AG04449 (cell line): ENCODE results near the gene AP5B1.
"Not testable (repeated sequence)": the region's sequence is repeated elsewhere in the genome, so short reads cannot be mapped to it uniquely, and the experiment has no call there.

ENCODE experiments used
- CTCF ChIA-PET: fragments of 350-600 bp; formaldehyde crosslinking; extraction: SDS; loops from one replicate; lab custom pipeline; 2021; ENCODE audit warnings: antibody characterized with exemption; lab: Yijun Ruan, JAX
- POLR2A ChIA-PET: fragments of 400-600, 350-600 bp; formaldehyde crosslinking; extraction: SDS; loops from one replicate; lab custom pipeline; 2020; ENCODE audit warnings: antibody characterized with exemption, inconsistent platforms; lab: Yijun Ruan, JAX
- DNase-seq: peaks from one replicate; pipeline ENCODE4 v3.0.0-alpha.2; 2010; ENCODE audit warnings: low read depth, low spot score
- H3K4me3 ChIP-seq: 2 replicates; pipeline ENCODE4 v1.5.1; 2011; ENCODE audit warnings: low read depth, mild to moderate bottlenecking, control low read depth, low read length
- CTCF ChIP-seq: IDR thresholded peaks from one replicate; pipeline ENCODE4 v1.5.1; 2011; ENCODE audit warnings: mild to moderate bottlenecking, moderate library complexity, low read length, control low read depth, inconsistent platforms; ENCODE audit not compliant: insufficient read depth; ENCODE audit errors: missing control alignments

AP5B1 gene

GRCh38 chr11:65773784-65774411 lies 6.9 kb downstream of the AP5B1 start:
- no peak for TF ChIP-seq CTCF
- no peak for DNase-seq
- ChIA-PET POLR2A (no interaction called here), CTCF (interaction anchor here (1.0 to 3.4 kb wide), 7 partner anchors 10 to 215 kb away, joined by 3 to 11 read pairs (median 4); no protein-coding TSS in a partner anchor)
- H3K4me3 ChIP-seq, result no peak overlapping the region

- H3K4me3 ChIP-seq, result no peak overlapping the region
- CTCF ChIA-PET, result interaction anchor here (0.9 to 4.1 kb wide), 13 partner anchors 8 to 251 kb away, joined by 3 to 76 read pairs (median 9); partner anchors contain the start of genes AP5B1, FIBP, KAT5 and RNASEH2C
- no peak for DNase-seq
- POLR2A ChIA-PET, result no interaction called here
- TF ChIP-seq CTCF, result no peak
Measured at GRCh38 chr11:65771589-65772112, 9.1 kb downstream of the AP5B1 start.

GRCh38 chr11:65770951-65771567 lies 9.7 kb downstream of the AP5B1 start:
- no peak overlapping the region for H3K4me3 ChIP-seq
- no peak for DNase-seq
- POLR2A ChIA-PET, result no interaction called here
- CTCF ChIA-PET, result interaction anchor here (0.9 to 4.1 kb wide), 20 partner anchors 9 to 252 kb away, joined by 3 to 76 read pairs (median 10); partner anchors contain the start of genes AP5B1, FIBP, KAT5 and RNASEH2C
- no peak for TF ChIP-seq CTCF

- CTCF ChIA-PET, result interaction anchor here (1.2 to 1.9 kb wide), 2 partner anchors 49 to 56 kb away, joined by 3 to 6 read pairs; partner anchors contain the start of gene KAT5
- DNase-seq, POLR2A ChIA-PET, H3K4me3 ChIP-seq: not testable (repeated sequence)
Measured at GRCh38 chr11:65767806-65768205, 13.0 kb downstream of the AP5B1 start.

- no peak overlapping the region for H3K4me3 ChIP-seq
- TF ChIP-seq CTCF, result no peak
- DNase-seq, result no peak
- ChIA-PET POLR2A (no interaction called here), CTCF (interaction anchor here (1.2 to 2.2 kb wide), 3 partner anchors 12 to 56 kb away, joined by 3 to 20 read pairs (median 6); partner anchors contain the start of genes AP5B1 and KAT5)
Measured at GRCh38 chr11:65767406-65767805, 13.4 kb downstream of the AP5B1 start.

- ChIA-PET POLR2A (interaction anchor here (0.6 kb wide), 1 partner anchor 22 kb away, joined by 3 read pairs; no protein-coding TSS in a partner anchor), CTCF (interaction anchor here (0.7 to 2.2 kb wide), 4 partner anchors 13 to 302 kb away, joined by 3 to 20 read pairs (median 4); partner anchors contain the start of genes AP5B1 and KAT5)
- DNase-seq, result peak; percentile 21
- no peak for TF ChIP-seq CTCF
- H3K4me3 ChIP-seq, result no peak overlapping the region
Measured at GRCh38 chr11:65766535-65766934, 14.2 kb downstream of the AP5B1 start.
